ENCODE measurements around the gene CCR3. TPM values are rescaled to one million over a fixed set of nuclear protein-coding genes. Genes with fewer than 3 reads are reported as not detected.

CCR3 gene
- total RNA-seq, 2 donors from 2014 or later, result not detected

DNA sequence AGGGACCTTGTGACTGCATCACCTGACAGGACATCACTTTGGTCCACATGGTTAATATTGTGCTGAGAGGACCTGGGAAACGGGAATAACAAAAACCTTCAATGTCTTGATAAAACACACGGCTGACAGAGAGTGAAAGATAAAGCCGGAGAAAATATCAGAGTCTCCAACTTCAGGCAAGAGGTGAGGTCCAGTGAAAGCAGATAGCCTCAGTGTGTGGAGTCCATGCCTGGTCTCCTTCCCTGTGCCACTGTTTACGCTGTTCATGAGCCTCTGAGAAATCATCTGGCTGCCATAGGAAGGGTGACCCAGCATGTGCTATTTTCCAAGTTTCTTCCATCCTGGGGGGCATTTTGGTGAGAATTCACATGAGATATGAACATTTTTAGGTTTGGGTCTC, 39.8 kb downstream of the CCR3 start:
- no peak for DNase-seq (ENCODE audit: low spot score in 2 of 2)
- no peak for ATAC-seq
- H3K9me3 Mint-ChIP-seq, result peaks cover 0 to 17% of the 10 kb centered on the region in 2 donors
- H3K27ac Mint-ChIP-seq, result no peak overlapping the region
- H3K36me3 Mint-ChIP-seq, result peaks cover 17 to 21% of the 10 kb centered on the region in 2 donors

DNA sequence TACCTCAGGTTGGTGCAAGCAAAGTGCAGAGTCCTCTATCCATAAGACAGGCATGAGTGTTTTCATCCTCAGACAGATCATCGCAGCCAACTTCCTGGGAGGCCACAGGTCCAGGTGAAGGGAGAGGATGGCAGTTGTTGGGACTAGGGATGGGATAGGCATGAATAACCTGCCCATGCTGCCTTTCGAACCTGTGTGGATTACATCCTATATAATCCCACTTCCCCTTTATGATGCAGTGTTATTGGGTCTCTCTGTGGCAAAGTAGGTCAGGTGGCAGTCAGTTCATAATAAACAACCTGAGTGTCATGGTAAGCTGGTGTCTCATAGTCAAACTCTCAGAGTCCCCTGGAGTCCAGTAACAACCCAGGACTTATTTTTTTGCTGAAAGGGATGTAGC, 40.4 kb downstream of the CCR3 start:
- Mint-ChIP-seq H3K36me3 (peaks cover 13 to 20% of the 10 kb centered on the region in 2 donors), H3K27ac (no peak overlapping the region), H3K9me3 (peaks cover 0 to 13% of the 10 kb centered on the region in 2 donors)
- DNase-seq (ENCODE audit: low spot score in 2 of 2) (no peak), ATAC-seq (no peak)

DNA sequence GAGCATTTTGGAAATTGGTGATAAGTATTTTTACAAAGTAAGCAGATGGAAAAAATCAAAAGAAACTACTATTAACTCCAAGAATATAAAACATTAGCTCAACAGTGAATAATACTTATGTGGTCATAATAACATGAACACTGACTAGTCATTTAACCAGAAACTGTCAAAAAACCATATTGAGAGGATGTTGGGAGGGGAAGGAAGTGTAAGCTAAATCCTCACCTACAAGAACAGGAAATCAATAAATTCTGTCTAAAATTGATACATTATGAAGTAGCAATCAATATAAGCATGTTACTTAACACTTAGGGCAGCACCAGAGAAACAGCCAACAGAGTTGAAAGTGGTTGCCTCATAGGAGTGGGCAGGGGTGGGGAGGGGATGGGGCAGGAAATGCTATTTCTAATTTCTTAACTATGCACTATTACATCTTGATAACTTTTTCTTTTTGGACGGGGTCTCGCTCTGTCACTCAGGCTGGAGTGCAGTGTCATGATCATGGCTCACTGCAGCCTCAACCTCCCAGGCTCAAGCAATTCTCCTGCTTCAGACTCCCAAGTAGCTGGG, 41.7 kb downstream of the CCR3 start:
- ATAC-seq, result no peak
- no peak for DNase-seq (ENCODE audit: low spot score in 2 of 2)
- H3K27ac Mint-ChIP-seq, result no peak overlapping the region
- H3K9me3 Mint-ChIP-seq, result peaks cover 0 to 8% of the 10 kb centered on the region in 2 donors
- peaks cover 9 to 10% of the 10 kb centered on the region in 2 donors for H3K36me3 Mint-ChIP-seq

DNA sequence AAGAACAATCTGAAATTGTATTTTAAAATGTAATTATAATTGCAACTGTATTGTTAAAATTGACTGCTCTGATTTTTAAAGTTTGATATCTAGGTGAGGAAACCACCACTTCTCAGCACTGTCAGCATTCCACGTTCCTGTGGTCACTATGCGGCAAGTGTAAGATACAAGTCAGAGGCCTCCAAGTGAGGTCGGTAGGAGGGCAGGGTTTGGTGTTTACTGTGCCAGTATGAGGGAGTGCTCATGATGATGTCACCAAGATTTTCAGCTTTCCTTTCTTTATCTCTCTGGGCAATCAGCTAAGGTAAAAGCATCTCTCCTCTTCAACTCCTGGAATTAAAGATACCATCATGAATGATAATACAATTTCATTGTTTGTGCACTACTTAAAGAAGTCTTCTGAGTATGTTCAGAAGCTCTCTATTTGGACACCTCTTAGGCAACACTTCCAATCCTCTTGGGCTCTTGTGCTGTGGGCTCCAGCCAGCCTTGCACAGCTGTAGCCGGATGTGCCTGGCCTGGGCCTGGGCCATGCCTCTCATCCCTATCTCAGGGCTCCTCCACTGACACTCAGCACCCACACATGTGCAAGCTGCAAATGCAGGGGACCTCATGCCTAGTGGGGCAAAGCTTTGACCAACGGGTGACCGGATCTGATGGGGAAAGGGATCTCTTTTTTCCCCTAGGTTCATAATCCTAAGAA, 42.9 kb downstream of the CCR3 start:
- Mint-ChIP-seq H3K27ac (no peak overlapping the region), H3K36me3 (peaks cover 0 to 4% of the 10 kb centered on the region in 2 donors), H3K9me3 (no peaks in the 10 kb centered on the region)
- ATAC-seq, result peak; percentile 42 to 60
- no peak for DNase-seq (ENCODE audit: low spot score in 2 of 2)

DNA sequence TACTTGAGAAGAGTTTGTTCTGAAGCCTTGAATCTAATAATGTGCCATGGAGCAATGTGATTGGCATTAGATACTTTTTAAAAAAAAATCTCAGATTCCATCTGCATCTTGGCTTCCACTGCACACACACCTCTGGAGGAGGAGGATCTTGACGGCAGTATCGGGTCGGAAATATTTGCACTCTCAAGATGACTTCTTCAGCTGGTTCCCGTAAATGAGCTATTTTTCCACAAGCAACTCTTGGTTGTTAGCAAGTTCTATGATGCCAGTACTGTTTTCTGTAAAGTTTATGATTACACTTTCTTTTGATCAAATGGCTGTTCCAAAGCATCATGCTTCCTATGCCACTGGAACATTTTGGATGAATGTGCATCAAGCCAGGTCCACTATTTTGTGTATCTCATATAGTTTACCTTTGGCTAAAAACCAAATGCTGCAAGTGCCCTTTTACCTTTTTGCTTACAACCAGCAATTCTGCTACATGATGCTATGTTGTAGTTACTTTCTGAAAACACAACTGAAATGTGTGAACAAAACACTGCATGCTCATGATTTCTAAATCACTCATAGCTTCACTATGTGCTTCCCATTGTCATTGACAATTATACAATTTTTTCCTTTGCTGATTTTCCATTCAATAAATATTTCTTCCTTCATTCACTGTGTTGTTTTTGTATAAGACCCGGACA, 43.8 kb downstream of the CCR3 start:
- peak overlapping the region in 1 of 2 donors; percentile 6 for H3K27ac Mint-ChIP-seq
- peak in 1 of 2 donors; percentile 44 for ATAC-seq
- H3K9me3 Mint-ChIP-seq, result no peaks in the 10 kb centered on the region

DNA sequence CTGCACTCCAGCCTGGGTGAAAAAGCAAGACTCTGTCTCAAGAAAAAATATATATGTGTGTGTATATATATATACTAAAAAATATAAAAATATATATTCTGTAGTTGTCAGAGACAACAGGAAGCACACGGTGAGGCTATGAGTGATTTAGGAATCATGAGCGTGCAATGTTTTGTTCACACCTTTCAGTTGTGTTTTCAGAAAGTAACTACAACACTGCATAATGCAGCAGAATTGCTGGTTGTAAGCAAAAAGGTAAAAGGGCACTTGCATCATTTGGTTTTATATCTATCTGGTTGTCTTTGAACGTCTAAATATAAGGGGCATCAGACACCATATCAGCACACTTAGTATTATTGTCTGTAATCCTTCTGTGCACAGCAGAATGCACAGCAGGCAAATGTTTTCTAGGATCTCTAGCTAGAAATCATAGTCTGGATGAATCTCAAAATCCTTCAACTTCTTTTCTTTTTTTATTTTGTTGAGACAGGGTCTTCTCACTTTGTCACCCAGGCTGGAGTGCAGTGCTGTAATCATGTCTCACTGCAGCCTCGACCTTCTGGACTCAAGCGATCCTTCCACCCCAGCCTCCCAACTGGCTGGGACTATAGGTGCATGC, 44.8 kb downstream of the CCR3 start:
- H3K9me3 Mint-ChIP-seq, result no peaks in the 10 kb centered on the region
- DNase-seq (ENCODE audit: low spot score in 2 of 2) (no peak), ATAC-seq (peak in 1 of 2 donors; percentile 47)
- H3K27ac Mint-ChIP-seq, result no peak overlapping the region
- H3K36me3 Mint-ChIP-seq, result peaks cover 0 to 4% of the 10 kb centered on the region in 2 donors

More for the DNA sequence above, 43.8 kb downstream of the CCR3 start:
- peaks cover 0 to 4% of the 10 kb centered on the region in 2 donors for H3K36me3 Mint-ChIP-seq
- DNase-seq (ENCODE audit: low spot score in 2 of 2), result no peak

DNA sequence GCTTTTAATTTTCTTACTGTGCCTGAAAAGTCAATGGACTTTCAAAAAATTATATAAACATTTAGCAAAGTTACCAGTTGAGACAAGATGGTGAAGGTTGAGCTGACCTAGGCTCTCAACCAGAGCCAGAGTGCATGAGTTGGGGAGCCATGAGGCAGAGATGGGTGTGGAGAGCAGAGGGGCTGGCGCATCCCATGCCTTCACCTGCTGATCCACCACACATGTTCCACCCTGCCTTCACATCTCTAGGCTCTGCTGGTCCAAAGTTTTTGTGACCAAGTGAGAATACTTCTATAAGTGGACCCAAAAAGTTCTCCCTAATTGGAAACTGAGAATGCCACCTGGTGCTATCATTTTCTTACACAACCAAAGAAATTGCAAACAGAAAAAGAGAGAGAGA, 47.3 kb downstream of the CCR3 start:
- no peaks in the 10 kb centered on the region for H3K9me3 Mint-ChIP-seq
- ATAC-seq, result no peak

DNA sequence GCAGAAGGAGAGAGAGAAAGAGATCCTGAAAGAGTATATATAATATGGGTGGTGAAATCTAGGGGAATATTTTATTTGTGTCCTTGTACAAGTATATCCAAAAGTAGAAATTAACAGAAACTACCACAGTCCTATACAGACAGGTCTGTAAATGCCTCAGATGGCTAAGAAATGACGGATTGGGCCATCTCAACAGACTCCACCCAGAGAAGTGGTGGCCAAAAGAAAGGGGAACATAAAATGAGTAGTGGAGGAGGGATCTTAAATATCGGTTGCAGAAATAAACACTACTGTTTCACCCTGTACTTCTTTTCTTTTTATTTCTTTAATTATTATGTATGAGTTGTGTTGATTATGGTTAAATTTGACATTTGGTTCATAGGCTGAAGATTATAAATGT, 47.7 kb downstream of the CCR3 start:
- ATAC-seq, result no peak
- H3K27ac Mint-ChIP-seq, result no peak overlapping the region
- DNase-seq (ENCODE audit: low spot score in 2 of 2), result no peak
- H3K36me3 Mint-ChIP-seq, result no peaks in the 10 kb centered on the region
- no peaks in the 10 kb centered on the region for H3K9me3 Mint-ChIP-seq

More for the DNA sequence above, 47.3 kb downstream of the CCR3 start:
- Mint-ChIP-seq H3K36me3 (no peaks in the 10 kb centered on the region), H3K27ac (no peak overlapping the region)
- no peak for DNase-seq (ENCODE audit: low spot score in 2 of 2)

DNA sequence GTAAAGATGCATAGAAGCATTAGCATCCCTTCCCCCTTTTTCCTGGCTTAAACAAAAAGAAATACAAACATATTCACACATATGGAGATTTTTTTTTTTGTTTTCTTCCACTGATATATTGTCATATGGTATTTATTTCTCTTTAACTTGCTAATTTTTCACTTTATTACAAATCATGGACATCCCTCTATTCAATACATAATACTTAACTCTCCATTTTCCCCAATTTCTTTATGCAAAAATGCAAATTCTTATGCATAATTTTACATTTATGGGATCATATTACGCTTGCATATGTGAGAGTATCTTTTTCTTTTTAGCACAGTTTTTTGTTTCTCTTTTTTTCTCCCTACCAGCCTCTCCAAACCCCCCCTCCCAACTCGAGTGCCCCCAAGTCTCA, 48.8 kb downstream of the CCR3 start:
- H3K27ac Mint-ChIP-seq, result no peak overlapping the region
- H3K36me3 Mint-ChIP-seq, result no peaks in the 10 kb centered on the region
- ATAC-seq (no peak), DNase-seq (ENCODE audit: low spot score in 2 of 2) (no peak)
- no peaks in the 10 kb centered on the region for H3K9me3 Mint-ChIP-seq

DNA sequence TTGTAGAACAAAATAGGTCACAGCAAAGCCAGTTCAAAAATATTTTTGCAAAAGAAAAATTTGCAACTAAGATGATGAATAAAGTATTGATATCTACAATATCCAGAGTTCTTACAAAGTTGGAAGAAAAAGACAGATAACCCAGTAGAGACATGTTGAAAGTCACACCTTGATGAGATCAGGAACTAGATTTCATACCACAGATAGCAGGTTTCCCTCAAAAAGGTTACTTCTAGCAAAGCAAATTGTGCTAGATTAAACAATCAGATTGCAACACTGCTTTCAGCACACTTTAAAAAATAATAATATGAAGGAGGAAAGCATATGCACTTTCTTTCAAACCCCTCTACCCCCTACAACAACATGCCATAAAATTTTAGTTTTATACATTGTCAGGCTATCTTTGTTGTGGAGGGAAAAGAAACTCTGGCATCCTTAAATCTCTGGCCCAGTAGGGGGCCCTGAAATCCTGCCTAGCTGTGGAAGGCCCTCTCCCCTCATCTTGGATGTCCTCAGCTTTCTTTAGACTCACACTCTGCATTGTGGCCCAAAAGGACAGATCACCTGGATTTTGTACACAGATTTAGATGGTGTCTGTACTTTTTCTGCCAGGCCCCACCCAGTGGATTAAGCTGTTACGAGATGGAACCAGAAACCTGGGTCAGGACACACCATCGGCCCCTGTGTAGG, 50.9 kb downstream of the CCR3 start:
- no peak for ATAC-seq

DNA sequence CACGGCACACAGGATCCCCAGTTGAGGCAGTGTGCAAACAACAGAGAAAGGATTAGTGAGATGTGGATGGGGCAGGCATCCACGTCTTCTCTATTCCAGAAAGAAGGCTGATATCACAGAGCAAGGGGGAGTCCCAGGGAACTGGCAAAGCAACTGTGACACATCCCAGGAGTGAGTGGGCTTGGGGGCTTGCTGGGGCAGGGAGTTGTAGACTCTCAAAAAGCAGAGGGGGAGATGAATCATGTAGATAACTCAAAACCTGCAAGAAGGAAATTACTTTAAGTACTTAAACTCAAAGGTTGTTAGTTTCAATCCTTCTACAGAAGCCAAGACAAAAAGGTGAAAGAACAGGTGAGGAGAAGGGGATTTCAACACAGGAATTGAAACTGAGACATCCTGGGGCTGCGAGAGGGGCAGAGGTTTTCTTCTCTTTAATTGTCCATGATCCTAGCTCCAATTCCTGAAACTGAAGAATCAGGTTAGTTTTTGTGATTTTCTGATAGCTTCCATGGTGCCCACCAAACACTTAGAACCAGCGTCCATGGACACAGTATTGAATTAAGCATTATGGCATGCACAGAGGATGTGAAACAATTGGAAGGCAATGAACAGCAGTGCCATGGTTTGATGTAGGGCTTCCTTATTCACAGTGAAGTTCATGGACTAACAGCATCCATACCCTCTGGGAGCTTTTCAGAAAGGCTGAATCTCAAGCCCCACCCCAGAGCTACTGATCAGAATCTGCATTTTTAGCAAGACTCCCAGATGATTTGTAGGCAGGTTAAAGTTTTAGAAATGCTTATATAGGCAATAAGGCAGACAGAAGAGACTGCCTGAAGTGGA, 52.0 kb downstream of the CCR3 start:
- Mint-ChIP-seq H3K27ac (peak overlapping the region; percentile 73 to 88), H3K36me3 (no peaks in the 10 kb centered on the region), H3K9me3 (peaks cover 0 to 4% of the 10 kb centered on the region in 2 donors)
- peak; percentile 75 to 86 for DNase-seq (ENCODE audit: low spot score in 2 of 2)
- ATAC-seq, result peak; percentile 94 to 95

More for the DNA sequence above, 50.9 kb downstream of the CCR3 start:
- Mint-ChIP-seq H3K9me3 (peaks cover 0 to 4% of the 10 kb centered on the region in 2 donors), H3K27ac (peak overlapping the region; percentile 73 to 88), H3K36me3 (no peaks in the 10 kb centered on the region)
- DNase-seq (ENCODE audit: low spot score in 2 of 2), result no peak

DNA sequence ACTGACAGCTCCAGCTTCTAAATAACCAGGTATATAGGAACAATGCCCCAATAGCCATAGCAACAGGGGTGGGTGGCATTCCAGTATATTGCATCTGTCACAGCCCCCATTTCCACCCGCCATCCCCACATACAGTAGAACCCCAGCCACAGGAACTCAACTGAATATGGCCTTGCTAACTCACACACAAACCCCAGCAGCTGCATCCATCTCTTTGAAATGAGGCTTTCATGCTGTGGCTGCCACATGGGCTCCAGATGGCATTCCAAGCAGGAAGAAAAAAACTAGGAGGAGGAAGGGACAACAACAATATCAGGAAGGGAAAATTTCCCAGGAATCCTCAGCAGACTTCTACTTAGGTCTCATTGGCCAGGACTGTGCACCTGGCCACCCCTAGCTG, 54.6 kb downstream of the CCR3 start:
- DNase-seq (ENCODE audit: low spot score in 2 of 2), result no peak
- Mint-ChIP-seq H3K27ac (no peak overlapping the region), H3K36me3 (no peaks in the 10 kb centered on the region), H3K9me3 (peaks cover 0 to 4% of the 10 kb centered on the region in 2 donors)
- ATAC-seq, result no peak

DNA sequence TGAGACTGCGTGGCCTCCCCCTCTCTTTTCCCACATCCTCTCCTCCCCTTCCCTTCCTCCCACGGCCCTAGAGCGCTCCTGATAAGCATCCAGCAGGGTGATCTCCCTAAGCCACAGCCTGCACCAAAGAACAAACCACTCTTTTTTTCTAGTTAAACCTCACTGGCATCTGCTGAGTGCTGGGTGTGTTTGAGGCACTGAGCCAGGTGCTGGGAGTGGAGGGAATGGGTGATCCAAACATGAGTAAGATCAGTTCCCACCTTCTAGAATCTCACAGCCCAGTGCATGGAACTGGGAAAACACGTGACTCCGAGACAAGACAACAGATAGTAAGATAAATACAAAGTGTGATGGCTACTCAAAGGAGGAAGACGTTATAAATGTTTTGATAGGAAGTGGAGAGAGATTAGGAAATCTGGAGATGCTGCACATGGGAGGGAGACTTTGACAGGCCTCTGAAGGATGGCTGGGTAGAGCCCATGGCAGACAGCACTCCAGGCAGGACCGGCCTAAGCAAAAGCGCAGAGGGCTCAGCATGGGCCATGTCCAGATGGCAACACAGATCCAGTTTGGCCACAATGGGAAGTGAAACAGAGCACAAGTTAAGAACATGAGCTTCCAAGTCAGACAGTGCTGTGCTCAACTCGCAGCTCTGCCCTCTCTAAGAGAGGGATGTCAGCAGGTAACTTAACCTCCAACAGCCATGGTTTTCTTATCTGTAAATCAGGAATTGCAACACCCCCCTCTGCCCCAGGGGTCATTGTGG, 55.6 kb downstream of the CCR3 start:
- peak in 1 of 2 donors; percentile 6 for ATAC-seq
- Mint-ChIP-seq H3K27ac (peak overlapping the region in 1 of 2 donors; percentile 38), H3K9me3 (peaks cover 0 to 4% of the 10 kb centered on the region in 2 donors), H3K36me3 (no peaks in the 10 kb centered on the region)
- no peak for DNase-seq (ENCODE audit: low spot score in 2 of 2)

DNA sequence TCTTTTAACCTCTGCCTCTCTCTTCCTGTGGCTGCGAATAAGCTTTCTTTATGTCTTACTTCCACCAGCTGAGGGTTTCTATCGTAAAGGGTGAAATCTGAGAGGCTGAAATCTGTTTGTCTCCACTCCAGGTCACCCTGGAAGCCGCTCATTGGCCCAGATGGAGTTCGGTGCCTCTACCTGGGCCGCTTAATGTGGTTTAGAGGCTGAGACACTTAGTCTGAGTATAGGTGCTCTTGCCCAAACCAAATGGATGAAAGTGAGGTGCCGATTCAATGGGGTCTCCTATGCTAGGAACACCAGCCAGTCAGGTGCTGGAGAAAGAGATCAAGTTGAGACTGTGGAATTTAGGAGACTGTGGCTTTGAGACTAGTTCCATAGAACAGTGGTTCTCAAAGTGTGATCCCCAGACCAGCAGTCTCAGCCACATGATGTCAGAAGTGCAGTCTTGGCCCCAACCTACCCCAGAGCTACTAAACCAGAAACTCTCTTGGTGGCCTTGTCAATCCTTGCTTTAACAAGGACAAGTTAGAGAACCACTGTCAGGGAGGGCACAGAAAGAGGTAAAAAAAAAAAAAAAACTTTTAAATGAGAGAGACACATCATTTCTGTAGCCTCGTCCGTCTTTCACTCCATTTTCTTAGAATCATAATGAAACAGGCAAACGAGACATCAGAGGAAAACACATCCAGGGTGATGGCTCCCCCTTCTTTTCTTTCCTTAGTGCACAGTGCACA, 56.8 kb downstream of the CCR3 start:
- peak in 1 of 2 donors; percentile 53 for DNase-seq (ENCODE audit: low spot score in 2 of 2)
- peak; percentile 84 to 86 for ATAC-seq
- Mint-ChIP-seq H3K9me3 (peaks cover 0 to 4% of the 10 kb centered on the region in 2 donors), H3K27ac (peak overlapping the region; percentile 60 to 87), H3K36me3 (no peaks in the 10 kb centered on the region)

Data from activated naive CD4-positive, alpha-beta T cell treated with anti-CD3 and anti-CD28 coated beads, Interleukin-2, amount 50 U/mL, for 72 hours (primary cell).